GM03348 (cell line): ENCODE data around the gene CDH11.
A peak's percentile ranks its signal among the peaks of the same experiment; 100 is the strongest.

ENCODE experiments used
- DNase-seq: peaks from one replicate; pipeline ENCODE4 v3.0.0; 2012; ENCODE audit warnings: low spot score

Gene CDH11

GRCh38 chr16:64977206-64977920 is 144.5 kb downstream of the CDH11 start:
- peak; percentile 23 for DNase-seq

- DNase-seq = peak; percentile 51
Observed at GRCh38 chr16:64975821-64976220, 146.0 kb downstream of the CDH11 start.

GRCh38 chr16:64974381-64974780 is 147.5 kb downstream of the CDH11 start:
- DNase-seq = no peak

- no peak for DNase-seq
Observed at GRCh38 chr16:64973171-64973570, 148.7 kb downstream of the CDH11 start.

- no peak for DNase-seq
Observed at GRCh38 chr16:64971171-64971570, 150.7 kb downstream of the CDH11 start.

- peak; percentile 35 for DNase-seq
Observed at GRCh38 chr16:64969221-64969620, 152.6 kb downstream of the CDH11 start.

GRCh38 chr16:64968539-64968938 is 153.3 kb downstream of the CDH11 start:
- peak; percentile 17 for DNase-seq

- no peak for DNase-seq
Observed at GRCh38 chr16:64964126-64964540, 157.7 kb downstream of the CDH11 start.

- no peak for DNase-seq
Observed at GRCh38 chr16:64962786-64963185, 159.1 kb downstream of the CDH11 start.

- no peak for DNase-seq
Observed at GRCh38 chr16:64957246-64957645, 164.6 kb downstream of the CDH11 start.

GRCh38 chr16:64952177-64952576 is 169.7 kb downstream of the CDH11 start:
- peak; percentile 70 for DNase-seq

- DNase-seq = no peak
Observed at GRCh38 chr16:64951193-64951592, 170.7 kb downstream of the CDH11 start.

- DNase-seq = no peak
Observed at GRCh38 chr16:64950731-64951130, 171.1 kb downstream of the CDH11 start.

GRCh38 chr16:64950262-64950661 is 171.6 kb downstream of the CDH11 start:
- DNase-seq = no peak

GRCh38 chr16:64948056-64948455 is 173.8 kb downstream of the CDH11 start:
- no peak for DNase-seq

GRCh38 chr16:64947651-64948050 is 174.2 kb downstream of the CDH11 start:
- no peak for DNase-seq

GRCh38 chr16:64933885-64934284 is 188.0 kb downstream of the CDH11 start:
- no peak for DNase-seq

GRCh38 chr16:64926476-64926875 is 195.4 kb downstream of the CDH11 start:
- DNase-seq = no peak

- no peak for DNase-seq
Observed at GRCh38 chr16:64925166-64925565, 196.7 kb downstream of the CDH11 start.

GRCh38 chr16:64924086-64924485 is 197.8 kb downstream of the CDH11 start:
- DNase-seq = no peak

- no peak for DNase-seq
Observed at GRCh38 chr16:64919929-64920607, 201.8 kb downstream of the CDH11 start.

GRCh38 chr16:64919141-64919540 is 202.7 kb downstream of the CDH11 start:
- DNase-seq = no peak

GRCh38 chr16:64916051-64916450 is 205.8 kb downstream of the CDH11 start:
- DNase-seq = no peak

- peak; percentile 89 for DNase-seq
Observed at GRCh38 chr16:64910356-64910755, 211.5 kb downstream of the CDH11 start.
